Neural cell (in vitro differentiated cells): ENCODE results near the gene DPYD.

ENCODE experiments used
- CTCF ChIP-seq: fragments of 450-650 bp; IDR thresholded peaks from 2 replicates; pipeline ENCODE4 v1.5.1; 2014; ENCODE audit warnings: antibody characterized with exemption, mild to moderate bottlenecking, moderate library complexity; ENCODE audit not compliant: poor library complexity, severe bottlenecking
- EP300 ChIP-seq: fragments of 450-650 bp; conservative IDR thresholded peaks from 2 replicates; pipeline ENCODE4 v1.6.1; 2014; ENCODE audit warnings: antibody characterized with exemption, mild to moderate bottlenecking, moderate library complexity; ENCODE audit not compliant: poor library complexity, severe bottlenecking
- RAD21 ChIP-seq: fragments of 450-650 bp; conservative IDR thresholded peaks from 2 replicates; pipeline ENCODE4 v1.6.1; 2014; ENCODE audit warnings: antibody characterized with exemption, mild to moderate bottlenecking, moderate library complexity

GRCh38 chr1:97441966-97442365, 478.9 kb downstream of the DPYD start:
- no peak for TF ChIP-seq CTCF
- no peak for TF ChIP-seq RAD21
- TF ChIP-seq EP300, result no peak
